SK-N-SH (cell line): Measurements from ENCODE around the gene YBX1.

Experiments used
- CTCF ChIP-seq: fragments of 200-600 bp; sonication (generic); IDR thresholded peaks from 2 replicates; pipeline ENCODE4 v1.6.1; 2017; ENCODE audit warnings: antibody characterized with exemption, mild to moderate bottlenecking, moderate library complexity
- EP300 ChIP-seq, 2 experiments: IDR thresholded peaks; 2 replicates each; pipeline versions ENCODE4 v1.4.0 to v1.6.1; 2012; ENCODE audit warnings: borderline replicate concordance in 1 of 2, low read depth in 1 of 2, low read length in 1 of 2
- EZH2phosphoT487 ChIP-seq: fragments of 200-600 bp; sonication (generic); IDR thresholded peaks from 2 replicates; pipeline ENCODE4 v1.6.1; 2017; ENCODE audit warnings: low read depth, mixed run types, mild to moderate bottlenecking, antibody characterized with exemption, moderate library complexity, borderline replicate concordance
- JUND ChIP-seq: IDR thresholded peaks from 2 replicates; pipeline ENCODE4 v1.4.0; 2012
- POLR2AphosphoS5 ChIP-seq: IDR thresholded peaks from 2 replicates; pipeline ENCODE4 v1.6.1; 2012; ENCODE audit warnings: low read depth, low read length
- REST ChIP-seq: IDR thresholded peaks from 2 replicates; pipeline ENCODE4 v1.6.1; 2012; ENCODE audit warnings: mild to moderate bottlenecking, low read depth, low read length, moderate library complexity
- RXRA ChIP-seq: IDR thresholded peaks from 2 replicates; pipeline ENCODE4 v1.4.0; 2012; ENCODE audit warnings: low read depth, mild to moderate bottlenecking, borderline replicate concordance
- SMC3 ChIP-seq: IDR thresholded peaks from 2 replicates; pipeline ENCODE4 v1.6.1; 2012; ENCODE audit warnings: low read depth, low read length, improper control_type of control experiment
- TAF1 ChIP-seq: IDR thresholded peaks from 2 replicates; pipeline ENCODE4 v1.6.1; 2012; ENCODE audit warnings: low read depth, mild to moderate bottlenecking, low read length, moderate library complexity, borderline replicate concordance
- USF2 ChIP-seq: fragments of 150-350 bp; IDR thresholded peaks from 2 replicates; pipeline ENCODE4 v1.6.1; 2017; ENCODE audit warnings: antibody characterized with exemption, low read length, low read depth, borderline replicate concordance

GRCh38 chr1:42679364-42679983 lies 2.7 kb upstream of the YBX1 start:
- TF ChIP-seq CTCF (no peak), USF2 (no peak), EP300 (IDR thresholded peaks at IDR 0.05; ENCODE audit: borderline replicate concordance in 1 of 2, low read depth in 1 of 2, low read length in 1 of 2) (no peak), RXRA (no peak), REST (no peak), POLR2AphosphoS5 (no peak), JUND (no peak), TAF1 (no peak), EZH2phosphoT487 (no peak), SMC3 (no peak)
